GM21786 (cell line): ENCODE data around the gene PPP1R27.

Source experiments
- ATAC-seq: cut with Tn5 transposase; IDR thresholded peaks from one replicate; pipeline ENCODE4 v1.9.1; 2021; ENCODE audit not compliant: unreplicated experiment

PPP1R27 gene

DNA sequence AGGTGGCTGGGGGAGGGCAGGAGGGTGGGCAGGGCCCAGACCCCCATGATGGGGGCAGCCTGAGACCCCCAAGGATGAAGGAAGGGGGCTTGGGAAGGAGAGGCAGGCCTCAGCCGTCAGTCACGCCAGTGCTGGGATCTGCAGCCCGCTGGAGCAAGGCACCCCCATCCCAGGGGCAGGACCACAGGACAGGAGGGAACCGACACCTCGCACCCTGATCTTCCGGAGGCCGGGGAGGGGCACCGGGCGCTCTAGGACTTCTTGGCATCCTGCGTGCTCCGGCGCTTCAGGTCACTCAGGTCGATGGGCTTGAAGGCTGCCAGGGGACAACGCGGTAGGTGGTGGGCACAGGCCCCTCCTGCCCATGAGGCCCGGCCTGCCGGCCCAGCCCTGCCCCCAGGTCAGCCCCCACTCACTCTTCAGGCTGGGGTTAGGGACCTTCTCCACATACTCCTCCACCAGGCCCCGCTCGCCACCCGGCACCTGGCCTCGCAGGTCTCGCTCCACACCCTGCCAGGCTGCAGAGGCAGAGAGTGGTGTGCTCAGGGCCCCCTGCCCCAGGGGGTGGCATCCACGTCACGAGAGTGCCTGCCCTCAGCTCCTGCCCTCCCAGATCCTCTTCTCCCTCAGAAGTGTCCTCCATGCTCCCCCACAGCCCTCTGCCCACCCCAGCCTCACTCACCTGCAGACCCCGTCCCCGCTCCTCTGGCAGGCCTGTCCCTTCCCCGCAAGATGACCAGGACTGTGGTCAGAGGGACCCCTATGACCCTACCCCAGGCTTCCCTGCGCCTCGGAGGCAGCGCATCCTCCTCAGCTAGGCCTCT lies 11.6 kb downstream of the PPP1R27 start:
- no peak for ATAC-seq

DNA sequence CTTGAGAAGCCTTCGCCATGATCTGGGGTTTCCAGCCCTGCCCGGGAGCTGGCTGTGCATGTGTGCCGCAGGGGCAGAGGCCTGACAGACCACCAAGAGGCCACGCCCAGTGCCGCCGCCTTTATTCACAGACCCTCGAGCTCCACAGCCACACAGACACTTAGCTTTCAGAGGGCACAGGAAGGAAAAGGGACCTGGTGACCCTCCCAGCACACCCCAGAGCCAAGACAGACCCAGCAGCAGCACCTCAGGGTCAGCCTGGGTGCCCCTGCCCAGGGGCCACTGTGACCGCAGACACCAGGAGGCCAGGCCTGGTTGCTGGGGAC lies 12.6 kb downstream of the PPP1R27 start:
- ATAC-seq = no peak

DNA sequence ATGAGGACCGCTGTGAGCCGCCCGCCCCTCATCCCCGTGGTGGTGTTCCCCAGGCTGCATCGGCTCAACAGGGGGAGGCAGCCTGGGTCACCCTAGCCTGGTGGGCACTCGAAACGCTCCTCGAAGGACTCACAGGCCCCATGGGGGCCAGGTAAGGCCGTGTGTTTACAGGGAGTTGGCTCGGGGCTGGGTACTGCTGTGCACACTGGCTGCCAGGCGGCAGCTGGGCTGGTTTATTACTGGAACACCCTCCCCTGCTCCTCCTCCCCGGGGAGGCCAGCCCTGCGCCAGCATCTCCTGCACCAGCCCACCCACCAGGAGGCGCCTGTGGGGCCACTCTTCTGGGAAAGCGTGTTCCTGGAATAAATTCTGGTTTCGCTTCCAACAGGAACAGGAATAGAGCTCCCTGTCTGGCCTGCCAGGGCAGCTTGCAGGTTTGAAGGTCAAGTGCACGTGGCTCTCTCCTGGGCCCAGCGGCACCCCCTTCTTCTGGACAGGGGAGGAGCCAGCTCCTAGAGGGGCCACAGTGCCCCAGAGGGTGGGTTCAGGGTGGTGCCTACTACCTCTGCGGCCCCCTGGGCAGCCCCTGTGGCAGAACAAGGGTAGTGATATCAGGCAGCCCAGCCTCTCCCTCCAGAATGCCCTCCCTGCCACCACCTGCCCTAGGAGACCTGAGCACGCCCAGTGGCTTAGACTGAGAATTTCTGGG lies 13.1 kb downstream of the PPP1R27 start:
- ATAC-seq = no peak

- ATAC-seq = no peak
These were observed 13.7 kb downstream of the PPP1R27 start for GRCh38 chr17:81821147-81821546.

- no peak for ATAC-seq
These were observed 15.1 kb downstream of the PPP1R27 start for GRCh38 chr17:81819708-81820107.

DNA sequence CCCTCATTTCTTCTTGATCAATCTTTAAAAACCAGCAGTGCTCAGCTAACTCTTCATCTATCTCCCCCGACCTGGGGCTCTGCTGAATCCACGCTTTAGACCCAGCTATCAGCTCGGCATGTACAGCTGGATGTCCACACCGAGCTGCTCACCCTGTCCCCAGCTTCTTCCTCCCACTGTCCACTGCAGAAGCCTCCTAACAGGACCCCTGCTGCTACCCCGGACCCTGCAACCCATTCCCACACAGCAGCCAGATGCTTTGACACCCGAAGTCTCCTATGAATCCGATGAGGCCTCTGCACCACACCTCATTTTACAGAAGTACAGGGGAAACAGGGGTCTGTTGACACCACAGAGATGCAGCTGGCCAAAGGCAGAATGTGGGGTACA lies 17.1 kb downstream of the PPP1R27 start:
- no peak for ATAC-seq

DNA sequence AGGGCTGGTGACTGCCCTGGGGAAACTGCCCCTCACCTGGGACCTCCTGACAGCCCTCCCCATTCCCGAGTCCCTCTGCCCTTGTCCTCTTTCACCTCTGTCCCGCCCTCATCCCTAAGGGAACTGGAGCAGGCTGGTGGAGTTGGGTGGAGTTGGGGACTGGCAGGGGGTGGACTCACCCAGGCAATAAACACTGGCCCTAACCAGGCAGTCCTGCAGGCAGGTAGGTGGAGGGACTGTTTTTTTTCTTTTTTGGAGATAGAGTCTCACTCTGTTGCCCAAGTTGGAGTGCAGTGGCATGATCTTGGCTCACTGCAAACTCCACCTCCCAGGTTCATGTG lies 19.2 kb downstream of the PPP1R27 start:
- ATAC-seq = no peak

DNA sequence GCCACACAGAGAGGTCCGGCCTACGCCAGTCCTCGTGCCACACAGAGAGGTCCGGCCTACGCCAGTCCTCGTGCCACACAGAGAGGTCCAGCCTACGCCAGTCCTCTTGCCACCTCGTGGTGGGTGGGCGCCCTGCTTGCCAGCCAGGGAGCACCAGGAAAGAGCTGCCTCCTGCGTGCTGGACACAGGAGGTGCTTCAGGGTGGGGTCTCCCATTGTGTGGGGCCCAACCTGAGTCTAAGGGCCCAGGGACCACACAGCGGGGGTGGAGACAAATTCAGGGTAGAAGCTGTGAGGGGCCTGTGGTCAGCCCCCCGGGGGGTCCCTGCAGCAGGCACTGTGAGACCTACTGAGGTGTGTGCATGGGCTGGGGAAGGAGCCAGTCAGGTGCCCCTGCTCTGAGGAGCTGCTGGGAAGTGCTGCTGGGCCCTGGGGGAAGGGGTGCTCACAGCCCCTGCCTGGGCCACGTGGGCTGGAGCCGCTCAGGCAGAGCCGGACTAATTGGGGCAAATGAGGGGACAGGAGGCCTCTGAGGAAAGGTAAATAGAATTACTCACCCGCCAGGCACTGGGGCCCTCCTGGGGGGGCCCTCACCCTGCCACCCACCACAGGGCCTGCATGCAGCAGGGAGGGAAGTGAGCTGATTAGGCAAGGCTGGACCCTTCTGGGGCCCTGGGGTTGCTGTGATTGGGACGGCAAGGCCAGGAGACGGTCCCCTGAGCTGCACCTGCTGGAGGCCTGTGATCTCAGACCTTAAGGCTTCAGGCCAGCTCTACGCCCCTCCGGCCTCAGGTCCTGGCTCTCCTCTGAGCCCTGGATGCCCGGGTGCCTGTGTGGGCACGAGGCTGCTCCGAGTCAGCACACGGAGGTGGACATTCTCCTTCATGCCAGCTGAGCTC lies 19.9 kb downstream of the PPP1R27 start:
- ATAC-seq = no peak

DNA sequence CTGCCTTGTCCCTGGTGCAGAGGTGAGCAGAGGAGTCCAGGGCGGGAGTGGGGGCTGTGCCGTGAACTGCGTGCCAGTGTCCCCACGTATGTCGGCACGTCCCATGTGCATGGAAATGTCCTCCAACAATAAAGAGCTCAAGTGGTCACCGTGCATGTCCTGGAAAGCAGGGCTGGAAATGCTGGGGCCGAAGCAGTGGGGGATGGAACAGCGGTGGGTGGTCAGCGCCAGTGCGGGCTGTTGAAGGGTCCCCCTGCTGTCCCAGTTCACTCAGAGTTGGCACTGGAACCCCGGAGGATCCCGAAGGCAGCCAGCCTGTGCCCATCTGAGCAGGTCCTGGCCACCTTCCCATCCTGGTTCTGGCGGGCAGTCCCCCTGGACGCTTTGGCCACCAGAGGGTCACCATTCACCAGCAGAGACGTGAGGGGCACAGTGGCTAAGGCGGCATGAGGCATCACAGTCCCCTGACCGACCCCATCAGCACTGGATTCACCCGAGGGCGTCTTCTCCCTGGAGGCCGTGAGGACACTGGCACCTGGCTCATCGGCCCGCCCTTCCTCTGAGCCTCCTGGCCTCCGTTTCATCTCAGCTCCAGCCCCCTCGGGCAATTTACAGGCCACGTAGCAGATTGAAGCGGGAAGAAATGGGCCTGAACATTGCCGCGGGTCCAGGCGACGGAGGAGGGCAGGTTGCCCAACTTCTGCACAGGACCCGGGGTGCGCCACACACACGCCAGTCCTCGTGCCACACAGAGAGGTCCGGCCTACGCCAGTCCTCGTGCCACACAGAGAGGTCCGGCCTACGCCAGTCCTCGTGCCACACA lies 20.8 kb downstream of the PPP1R27 start:
- ATAC-seq = no peak

DNA sequence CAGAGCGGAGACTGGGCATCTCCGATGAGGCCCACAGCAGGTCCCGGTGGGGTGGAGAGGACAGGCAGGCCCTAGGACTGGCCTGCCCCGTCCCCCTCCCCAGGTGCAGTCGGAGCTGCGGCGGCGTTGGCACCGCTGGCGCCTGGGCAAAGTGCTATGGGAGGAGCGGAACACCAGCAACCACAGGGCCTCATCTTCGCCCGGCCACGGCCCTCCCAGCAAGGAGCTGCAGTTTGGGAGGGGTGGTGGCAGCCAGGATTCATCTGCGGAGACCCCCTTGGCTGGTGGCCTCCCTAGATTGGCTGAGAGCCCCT lies 21.5 kb downstream of the PPP1R27 start:
- no peak for ATAC-seq

- ATAC-seq = no peak
These were observed 22.1 kb downstream of the PPP1R27 start for GRCh38 chr17:81812571-81813370.

- ATAC-seq = no peak
These were observed 22.9 kb downstream of the PPP1R27 start for GRCh38 chr17:81811705-81812570.

DNA sequence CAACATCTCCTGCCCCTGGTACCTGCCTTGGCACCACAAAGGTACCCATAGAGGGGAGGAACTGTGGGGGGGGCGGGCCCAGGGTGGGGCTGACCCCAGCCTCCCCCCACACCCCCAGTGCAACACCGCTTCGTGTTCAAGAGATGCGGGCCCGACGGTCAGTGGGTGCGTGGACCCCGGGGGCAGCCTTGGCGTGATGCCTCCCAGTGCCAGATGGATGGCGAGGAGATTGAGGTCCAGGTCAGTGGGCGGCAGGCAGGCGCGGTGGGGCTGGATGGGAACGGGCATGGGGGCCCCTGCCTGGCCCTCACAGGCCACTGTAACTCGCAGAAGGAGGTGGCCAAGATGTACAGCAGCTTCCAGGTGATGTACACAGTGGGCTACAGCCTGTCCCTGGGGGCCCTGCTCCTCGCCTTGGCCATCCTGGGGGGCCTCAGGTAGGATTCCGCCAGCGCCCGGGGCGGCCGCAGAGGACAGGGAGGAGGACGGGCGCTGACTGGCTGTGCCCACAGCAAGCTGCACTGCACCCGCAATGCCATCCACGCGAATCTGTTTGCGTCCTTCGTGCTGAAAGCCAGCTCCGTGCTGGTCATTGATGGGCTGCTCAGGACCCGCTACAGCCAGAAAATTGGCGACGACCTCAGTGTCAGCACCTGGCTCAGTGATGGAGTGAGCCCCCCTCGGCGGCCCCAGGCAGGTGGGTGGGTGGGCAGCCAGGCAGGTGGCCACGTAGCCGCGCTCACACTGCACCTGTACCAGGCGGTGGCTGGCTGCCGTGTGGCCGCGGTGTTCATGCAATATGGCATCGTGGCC lies 23.8 kb downstream of the PPP1R27 start:
- no peak for ATAC-seq

- no peak for ATAC-seq
These were observed 24.4 kb downstream of the PPP1R27 start for GRCh38 chr17:81810476-81810875.

- no peak for ATAC-seq
These were observed 25.3 kb downstream of the PPP1R27 start for GRCh38 chr17:81809556-81809998.

DNA sequence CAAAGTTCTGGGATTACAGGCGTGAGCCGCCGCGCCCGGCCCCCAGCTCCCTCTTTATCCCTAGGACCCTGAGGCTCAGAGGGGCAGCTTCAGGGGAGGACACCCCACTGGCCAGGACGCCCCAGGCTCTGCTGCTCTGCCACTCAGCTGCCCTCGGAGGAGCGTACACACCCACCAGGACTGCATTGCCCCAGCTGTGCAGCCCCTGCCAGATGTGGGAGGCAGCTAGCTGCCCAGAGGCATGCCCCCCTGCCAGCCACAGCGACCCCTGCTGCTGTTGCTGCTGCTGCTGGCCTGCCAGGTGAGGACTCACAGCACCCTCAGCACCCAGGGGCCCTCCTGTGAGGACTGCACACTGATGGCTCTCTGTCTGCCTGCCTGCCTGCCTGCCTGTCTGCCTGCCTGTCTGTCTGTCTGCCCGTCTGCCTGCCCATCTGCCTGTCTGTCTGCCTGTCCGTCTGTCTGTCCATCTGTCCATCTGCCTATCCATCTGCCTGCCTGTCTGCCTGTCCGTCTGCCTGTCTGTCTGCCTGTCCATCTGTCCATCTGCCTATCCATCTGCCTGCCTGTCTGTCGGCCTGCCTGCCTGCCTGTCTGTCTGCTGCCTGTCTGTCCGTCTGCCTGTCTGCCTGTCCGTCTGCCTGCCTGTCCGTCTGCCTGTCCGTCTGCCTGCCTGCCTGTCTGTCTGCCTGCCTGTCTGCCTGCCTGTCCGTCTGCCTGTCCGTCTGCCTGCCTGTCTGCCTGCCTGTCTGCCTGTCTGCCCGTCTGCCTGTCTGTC lies 25.9 kb downstream of the PPP1R27 start:
- ATAC-seq = no peak

DNA sequence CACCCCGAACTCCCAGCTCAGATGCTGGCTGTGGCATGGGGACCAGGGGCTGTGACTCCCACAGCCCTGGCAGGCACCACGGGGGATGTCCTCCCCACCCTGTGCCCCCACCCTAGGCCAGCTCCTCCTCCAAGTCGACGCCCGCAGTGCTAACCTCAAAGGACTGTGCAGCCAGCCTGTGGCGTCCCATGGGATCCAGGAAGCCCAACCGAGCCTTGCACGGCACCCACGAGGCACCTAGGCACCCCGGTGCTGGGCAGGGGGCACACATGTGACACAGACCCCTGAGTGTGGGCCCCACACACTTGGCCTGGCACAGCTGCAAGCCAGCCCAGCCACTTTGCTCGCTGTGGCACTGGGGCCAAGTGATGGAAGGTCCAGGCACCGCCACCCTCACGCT lies 27.0 kb downstream of the PPP1R27 start:
- no peak for ATAC-seq
